ENCODE results near the gene EML3. TPM values are rescaled to one million over a fixed set of nuclear protein-coding genes. Genes with fewer than 3 reads are reported as not detected.

EML3 gene
- total and polyA plus RNA-seq, 2 of the 13 experiments (the other 11 are each of a cell fraction or from before 2014, with no cell fraction given) = 10.6 to 12.3 TPM

DNA sequence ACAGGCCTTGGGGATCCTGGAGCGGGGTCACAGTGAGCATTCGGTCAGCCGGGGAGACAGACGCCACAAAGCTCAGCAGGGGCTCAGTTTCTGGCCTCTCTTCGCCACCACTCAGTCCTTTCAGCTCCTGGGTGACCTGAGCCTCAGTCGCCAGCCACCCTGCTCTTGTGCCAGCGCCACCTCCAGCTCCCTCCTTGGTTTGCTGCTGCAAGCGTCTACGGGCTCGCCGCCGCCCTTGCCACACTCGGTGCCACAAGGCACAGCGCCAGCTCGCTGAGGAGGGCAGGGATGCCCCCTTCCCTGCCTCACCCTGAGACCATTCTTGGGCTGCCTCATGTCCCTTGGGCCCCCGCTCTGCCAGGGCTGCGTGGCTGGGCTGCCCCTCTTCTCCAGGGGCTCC is 37.4 kb downstream of the EML3 start (continued):
- 0 out of 2 replicates have a peak, but pooled peaks have one; percentile 24 for TF ChIP-seq ZNF138 (CRISPR knock-in tag; IDR thresholded peaks at IDR 0.05; ENCODE audit: low read depth)

DNA sequence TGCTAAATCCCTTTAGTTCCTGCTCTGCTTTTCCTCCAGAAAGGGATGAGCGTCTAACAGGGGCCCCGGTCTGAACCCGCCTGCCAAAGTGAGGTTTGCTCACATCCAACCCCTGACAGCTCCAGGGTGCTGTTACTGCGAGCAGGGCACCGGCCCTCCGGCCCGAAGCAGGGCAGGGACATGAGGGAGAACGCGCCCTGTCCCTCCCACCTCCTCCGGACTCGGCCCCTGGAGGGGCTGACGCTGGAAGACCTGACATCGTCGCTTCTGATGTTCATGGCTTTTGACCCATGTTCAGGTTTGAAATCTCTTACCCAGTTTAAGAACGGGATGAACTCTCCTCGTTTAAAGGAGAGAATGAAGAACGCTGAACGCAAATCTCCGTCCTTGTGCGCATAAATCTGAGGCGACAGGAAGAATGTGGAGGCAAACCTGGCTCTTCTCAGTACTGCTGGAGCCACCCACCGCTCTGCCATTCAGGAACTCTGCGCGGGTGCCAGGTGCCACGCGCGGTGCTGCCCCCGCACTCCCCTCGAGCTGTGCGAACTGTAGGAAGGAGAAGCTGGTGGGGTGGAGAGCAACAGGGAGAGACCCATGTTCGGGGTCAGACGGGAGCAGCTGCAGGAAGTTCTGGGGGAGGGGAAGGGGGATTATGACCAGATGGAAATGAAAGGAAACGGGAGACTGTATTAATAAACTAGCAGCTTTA is 38.1 kb downstream of the EML3 start:
- WGBS (ENCODE audit: low lambda C conversion rate) = 21% methylated on average over 22 of the region's 33 CpGs
- Histone ChIP-seq H3K27ac (ENCODE audit: extremely low read length, insufficient read depth, low read length) (peak overlapping the region; percentile 85), H3K4me2 (ENCODE audit: low read depth, low read length) (peak overlapping the region; percentile 89), H3K4me1 (ENCODE audit: insufficient read depth, low read length) (peaks cover 56% of the 10 kb centered on the region), H3K36me3 (replicated peaks in 1 of 2; ENCODE audit: control insufficient read depth in 1 of 2, insufficient read depth in 2 of 2, low read length in 2 of 2) (peaks cover 16 to 58% of the 10 kb centered on the region in 2 experiments), H3K27me3 (ENCODE audit: control insufficient read depth in 1 of 2, insufficient read depth in 2 of 2, low read length in 2 of 2) (no peaks in the 10 kb centered on the region; a peak in 1 of 5 replicates), H4K20me1 (ENCODE audit: insufficient read depth, low read length) (peaks cover 8% of the 10 kb centered on the region; the same call in 1 of the 2 replicates), H2AFZ (ENCODE audit: low read length) (no peak overlapping the region), H3K4me3 (replicated peaks in 1 of 3; ENCODE audit: insufficient read depth in 1 of 3, low read depth in 2 of 3, low read length in 3 of 3) (peak overlapping the region; percentile 74 to 83 (median 77)), H3K79me2 (ENCODE audit: insufficient read depth, low read length) (peaks cover 60% of the 10 kb centered on the region), H3K9me3 (ENCODE audit: low read length) (no peaks in the 10 kb centered on the region), H3K9ac (ENCODE audit: insufficient read depth, low read depth, low read length) (peak overlapping the region; percentile 98)
- intact Hi-C loops (cut with micrococcal nuclease; ENCODE audit: unreplicated experiment) (no loop called here), in situ Hi-C loops (cut with HindIII; ENCODE audit: extremely low pct_ligation_motif_present, low pct_unique_long_range_greater_than_20kb) (no loop called here)
- DNase-seq (ENCODE audit: low spot score) (no peak), FAIRE-seq (peak; percentile 18), ATAC-seq (peak; percentile 27)
- BruUV-seq (replicated peaks) = TSS peak; percentile 84
- ChIA-PET CTCF (ENCODE audit: low intra/inter-chr PET ratio, low total read pairs) (no interaction called here), POLR2A (interaction anchor here (0.6 to 5.0 kb wide), 47 partner anchors 8 to 267 kb away, joined by 3 to 160 read pairs (median 6); partner anchors contain the start of genes AHNAK, B3GAT3, C11orf98 and CSKMT)
- TF ChIP-seq MEIS1 (CRISPR knock-in tag; IDR thresholded peaks at IDR 0.05; ENCODE audit: borderline replicate concordance) = 0 out of 2 replicates have a peak, but pooled peaks have one; percentile 5
- TF ChIP-seq ZNF367 (CRISPR knock-in tag; IDR thresholded peaks at IDR 0.05; ENCODE audit: borderline replicate concordance) = no peak
- no peak for TF ChIP-seq RORA (CRISPR knock-in tag; IDR thresholded peaks at IDR 0.05)
- TF ChIP-seq, protein P1, sequence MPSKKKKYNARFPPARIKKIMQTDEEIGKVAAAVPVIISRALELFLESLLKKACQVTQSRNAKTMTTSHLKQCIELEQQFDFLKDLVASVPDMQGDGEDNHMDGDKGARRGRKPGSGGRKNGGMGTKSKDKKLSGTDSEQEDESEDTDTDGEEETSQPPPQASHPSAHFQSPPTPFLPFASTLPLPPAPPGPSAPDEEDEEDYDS (CRISPR knock-in tag; IDR thresholded peaks at IDR 0.05) = no peak
- peak; percentile 76; the same call in 1 of the 2 replicates for TF ChIP-seq ZNF788 (CRISPR knock-in tag; IDR thresholded peaks at IDR 0.05; ENCODE audit: borderline replicate concordance)
- no peak for TF ChIP-seq GPN1 (CRISPR knock-in tag; IDR thresholded peaks at IDR 0.05; ENCODE audit: borderline replicate concordance)
- TF ChIP-seq ARID2 (CRISPR knock-in tag; IDR thresholded peaks at IDR 0.05; ENCODE audit: borderline replicate concordance) = peak; percentile 72; the same call in 1 of the 2 replicates
- TF ChIP-seq DNMT1 (CRISPR knock-in tag; IDR thresholded peaks at IDR 0.05) = 0 out of 2 replicates have a peak, but pooled peaks have one; percentile 26
- no peak for TF ChIP-seq SP2 (CRISPR knock-in tag; IDR thresholded peaks at IDR 0.05)
- peak; percentile 23 for TF ChIP-seq RBM39 (IDR thresholded peaks at IDR 0.05; ENCODE audit: low read depth, low read length, poor library complexity, severe bottlenecking)
- peak; percentile 39 for TF ChIP-seq ZSCAN31 (CRISPR knock-in tag; IDR thresholded peaks at IDR 0.05; ENCODE audit: low read depth)
- TF ChIP-seq, protein P2, sequence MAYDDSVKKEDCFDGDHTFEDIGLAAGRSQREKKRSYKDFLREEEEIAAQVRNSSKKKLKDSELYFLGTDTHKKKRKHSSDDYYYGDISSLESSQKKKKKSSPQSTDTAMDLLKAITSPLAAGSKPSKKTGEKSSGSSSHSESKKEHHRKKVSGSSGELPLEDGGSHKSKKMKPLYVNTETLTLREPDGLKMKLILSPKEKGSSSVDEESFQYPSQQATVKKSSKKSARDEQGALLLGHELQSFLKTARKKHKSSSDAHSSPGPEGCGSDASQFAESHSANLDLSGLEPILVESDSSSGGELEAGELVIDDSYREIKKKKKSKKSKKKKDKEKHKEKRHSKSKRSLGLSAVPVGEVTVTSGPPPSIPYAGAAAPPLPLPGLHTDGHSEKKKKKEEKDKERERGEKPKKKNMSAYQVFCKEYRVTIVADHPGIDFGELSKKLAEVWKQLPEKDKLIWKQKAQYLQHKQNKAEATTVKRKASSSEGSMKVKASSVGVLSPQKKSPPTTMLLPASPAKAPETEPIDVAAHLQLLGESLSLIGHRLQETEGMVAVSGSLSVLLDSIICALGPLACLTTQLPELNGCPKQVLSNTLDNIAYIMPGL (CRISPR knock-in tag; IDR thresholded peaks at IDR 0.05; ENCODE audit: borderline replicate concordance in 1 of 2, low read depth in 1 of 2) = 0 out of 4 replicates have a peak, but pooled peaks of 1 of the 2 experiments have one; percentile 11
- TF ChIP-seq, protein P3, sequence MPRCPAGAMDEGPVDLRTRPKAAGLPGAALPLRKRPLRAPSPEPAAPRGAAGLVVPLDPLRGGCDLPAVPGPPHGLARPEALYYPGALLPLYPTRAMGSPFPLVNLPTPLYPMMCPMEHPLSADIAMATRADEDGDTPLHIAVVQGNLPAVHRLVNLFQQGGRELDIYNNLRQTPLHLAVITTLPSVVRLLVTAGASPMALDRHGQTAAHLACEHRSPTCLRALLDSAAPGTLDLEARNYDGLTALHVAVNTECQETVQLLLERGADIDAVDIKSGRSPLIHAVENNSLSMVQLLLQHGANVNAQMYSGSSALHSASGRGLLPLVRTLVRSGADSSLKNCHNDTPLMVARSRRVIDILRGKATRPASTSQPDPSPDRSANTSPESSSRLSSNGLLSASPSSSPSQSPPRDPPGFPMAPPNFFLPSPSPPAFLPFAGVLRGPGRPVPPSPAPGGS (CRISPR knock-in tag; IDR thresholded peaks at IDR 0.05) = peak; percentile 33; the same call in 1 of the 2 replicates
- no peak for TF ChIP-seq JARID2 (CRISPR knock-in tag; IDR thresholded peaks at IDR 0.05; ENCODE audit: insufficient replicate concordance)
- TF ChIP-seq ATM (IDR thresholded peaks at IDR 0.05; ENCODE audit: borderline replicate concordance) = no peak
- peak; percentile 79; the same call in 1 of the 2 replicates for TF ChIP-seq ZFP37 (CRISPR knock-in tag; IDR thresholded peaks at IDR 0.05; ENCODE audit: borderline replicate concordance)
- peak; percentile 46; the same call in 1 of the 2 replicates for TF ChIP-seq ZNF746 (CRISPR knock-in tag; IDR thresholded peaks at IDR 0.05)

Data from HepG2 (cell line).